NCI-H2081 (cell line): ENCODE results near the gene HPS5.
"Not testable (repeated sequence)": the region's sequence is repeated elsewhere in the genome, so short reads cannot be mapped to it uniquely, and the experiment has no call there.

ENCODE experiments used
- DNase-seq, 2 experiments: peaks; one replicate each; lab custom pipeline; 2025; lab: John Stamatoyannopoulos, UW

Gene HPS5

DNA sequence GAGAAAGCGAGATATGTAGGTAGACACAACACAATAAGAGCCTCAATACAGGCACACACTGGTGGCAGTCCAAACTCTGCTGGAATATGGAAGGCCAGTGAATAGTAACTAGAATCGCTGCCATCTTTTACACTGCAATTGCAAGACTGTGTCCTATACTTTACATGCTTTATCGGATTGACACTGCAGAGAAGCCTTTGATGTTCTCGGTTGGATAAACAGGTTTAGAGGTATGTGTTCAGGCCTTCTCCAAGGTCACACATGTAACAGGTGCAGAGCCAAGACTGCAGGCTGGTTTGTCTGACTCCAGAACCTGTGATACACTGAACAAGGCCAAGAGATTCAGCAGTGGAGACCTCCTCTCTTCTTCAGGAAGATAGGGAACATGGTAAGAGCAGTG, 50.7 kb downstream of the HPS5 start:
- DNase-seq = no peak

DNA sequence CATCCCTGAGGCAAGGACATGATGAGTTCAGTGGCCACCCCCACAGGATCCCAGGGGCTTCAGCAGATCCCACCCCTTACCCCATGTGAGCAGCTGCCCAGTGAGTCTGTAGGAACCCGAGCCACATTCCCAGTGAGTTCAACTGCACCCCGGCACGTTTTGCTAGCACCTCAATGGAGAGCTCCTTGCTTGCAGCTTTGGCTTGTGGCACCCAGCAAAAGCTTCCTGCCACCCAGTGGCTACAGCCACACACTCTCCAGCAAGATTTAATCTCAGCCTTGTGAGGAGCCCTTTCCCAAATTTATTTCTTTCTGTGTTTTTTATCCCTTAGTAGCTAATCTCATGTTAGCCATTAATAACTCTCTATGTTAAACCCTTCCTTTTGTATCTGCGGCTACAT, 51.8 kb downstream of the HPS5 start:
- DNase-seq = no peak

DNA sequence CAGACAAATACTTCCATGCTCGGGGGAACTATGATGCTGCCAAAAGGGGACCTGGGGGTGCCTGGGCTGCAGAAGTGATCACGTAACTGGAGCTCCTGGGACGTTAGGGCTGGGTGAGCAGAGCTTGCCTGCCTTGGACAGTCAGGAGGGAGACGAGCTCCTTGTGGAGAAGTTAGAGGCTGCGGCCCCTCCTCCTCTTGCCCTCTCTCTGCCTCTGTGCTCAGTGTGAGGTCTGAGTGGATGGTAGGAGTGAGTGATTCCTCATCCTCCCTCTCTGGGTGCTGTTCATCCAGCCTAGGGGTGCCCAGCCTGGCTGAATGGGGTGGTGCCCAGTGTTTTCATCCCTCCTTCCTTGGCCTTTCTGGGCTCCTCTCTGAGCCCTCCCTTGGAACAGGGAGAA, 52.7 kb downstream of the HPS5 start:
- DNase-seq = not testable (repeated sequence)

DNA sequence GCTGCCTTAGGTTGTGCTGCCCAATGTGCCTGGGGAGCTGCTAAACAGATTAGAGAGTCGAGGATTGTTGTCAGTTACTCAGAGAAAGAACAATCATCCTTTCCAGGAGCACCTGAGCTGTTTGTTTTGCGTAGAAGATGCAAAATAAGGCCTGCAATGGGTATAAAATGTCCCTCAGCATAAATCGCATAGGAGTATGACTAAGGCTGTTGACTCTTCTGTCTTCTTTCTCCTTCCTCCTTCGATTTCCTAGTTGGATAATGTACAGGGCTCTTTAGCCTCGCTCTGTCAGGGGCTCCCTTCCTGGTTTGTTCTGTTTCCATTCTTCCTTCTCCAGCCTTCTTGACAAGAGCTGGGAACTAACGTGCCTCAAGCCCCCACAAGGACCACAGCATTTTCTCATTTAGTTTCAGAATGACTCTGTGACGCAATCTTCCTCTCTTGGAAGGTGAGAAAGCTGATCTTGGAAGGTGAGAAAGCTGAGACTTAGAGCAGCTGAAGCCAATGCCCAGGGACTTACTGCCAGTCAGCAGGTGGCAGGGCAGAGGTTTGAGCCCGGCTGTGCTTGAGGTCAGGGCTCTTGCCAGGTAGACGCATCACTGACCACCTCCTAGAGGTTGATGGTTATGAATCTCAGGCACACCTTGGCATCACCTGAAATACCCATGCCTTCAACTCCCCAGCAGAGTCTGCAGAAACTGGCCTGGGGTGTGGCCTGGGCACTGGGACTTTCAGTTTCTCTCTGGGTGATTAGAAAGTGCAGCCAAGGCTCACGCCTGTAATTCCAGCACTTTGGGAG, 54.4 kb downstream of the HPS5 start:
- not testable (repeated sequence) for DNase-seq

DNA sequence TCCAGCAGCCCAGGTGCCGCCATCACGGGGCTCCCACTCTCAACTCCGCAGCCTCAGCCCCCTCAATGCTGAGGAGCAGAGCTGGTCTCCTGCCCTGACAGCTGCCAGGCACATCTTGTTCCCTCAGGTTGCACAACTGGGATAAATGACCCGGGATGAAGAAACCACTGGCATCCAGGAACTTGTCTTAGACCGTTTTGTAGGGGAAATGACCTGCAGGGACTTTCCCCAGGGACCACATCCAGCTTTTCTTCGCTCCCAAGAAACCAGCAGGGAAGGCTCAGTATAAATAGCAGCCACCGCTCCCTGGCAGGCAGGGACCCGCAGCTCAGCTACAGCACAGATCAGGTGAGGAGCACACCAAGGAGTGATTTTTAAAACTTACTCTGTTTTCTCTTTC, 56.0 kb downstream of the HPS5 start, which contains the start of gene SAA1:
Gene SAA1, plus strand, starts transcription at position 316 of the 400 bp plus-strand sequence. CDS start 624 bp downstream, outside the sequence.
- no peak for DNase-seq

DNA sequence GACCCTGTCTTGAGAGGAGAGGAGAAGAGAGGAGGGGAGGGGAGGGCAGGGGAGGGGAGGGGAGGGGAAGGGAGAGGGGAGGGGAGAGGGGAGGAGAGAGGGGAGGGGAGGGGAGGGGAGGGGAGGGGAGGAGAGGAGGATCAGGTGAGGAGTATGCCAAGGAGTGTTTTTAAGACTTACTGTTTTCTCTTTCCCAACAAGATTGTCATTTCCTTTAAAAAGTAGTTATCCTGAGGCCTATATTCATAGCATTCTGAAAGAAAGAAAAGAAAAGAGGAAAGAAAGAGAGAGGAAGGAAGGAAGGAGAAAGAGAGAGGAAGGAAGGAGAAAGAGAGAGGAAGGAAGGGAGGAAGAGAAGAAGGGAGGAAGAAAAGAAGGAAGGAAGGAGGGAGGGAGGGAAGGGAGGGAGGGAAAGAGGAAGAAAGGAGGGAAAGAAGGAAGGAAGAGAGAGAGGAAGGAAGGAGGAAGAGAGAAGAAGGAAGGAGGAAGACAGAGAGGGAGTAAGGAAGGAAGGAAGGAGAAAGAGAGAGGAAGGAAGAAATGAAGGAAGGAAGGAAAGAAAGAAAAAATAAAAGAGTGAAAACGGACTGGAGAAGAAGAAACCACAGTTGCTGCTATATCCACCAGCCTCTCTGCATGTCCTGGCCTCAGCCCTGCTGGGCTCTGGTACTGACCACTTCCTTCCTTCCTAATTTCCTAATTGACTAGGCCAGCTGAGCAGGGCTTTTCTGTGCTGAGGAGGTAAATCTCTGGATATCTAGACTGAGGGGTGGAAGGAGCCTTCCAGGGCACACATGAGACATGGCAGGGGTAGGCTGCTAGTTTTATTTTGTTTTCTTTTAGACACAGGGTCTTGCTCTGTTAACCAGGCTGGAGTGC, 57.0 kb downstream of the HPS5 start:
- no peak for DNase-seq

DNA sequence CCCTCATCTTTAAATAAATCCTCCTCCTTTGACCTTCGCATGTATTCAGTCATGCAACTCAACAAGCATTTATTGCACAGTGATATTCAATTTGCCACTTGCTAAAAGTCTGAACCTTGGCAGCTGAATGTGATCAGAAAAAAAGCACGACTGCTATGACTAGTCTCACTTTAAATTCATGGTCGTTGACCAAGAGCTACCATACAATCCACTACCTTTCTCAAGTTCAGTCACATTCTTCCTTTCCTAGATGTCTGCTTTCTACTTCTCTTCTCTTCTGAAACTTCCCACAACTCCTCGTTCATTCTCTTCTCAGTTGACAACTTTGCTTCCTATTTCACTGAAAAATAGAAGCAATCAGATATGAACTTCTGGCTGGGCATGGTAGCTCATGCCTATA, 57.9 kb downstream of the HPS5 start:
- DNase-seq = no peak

DNA sequence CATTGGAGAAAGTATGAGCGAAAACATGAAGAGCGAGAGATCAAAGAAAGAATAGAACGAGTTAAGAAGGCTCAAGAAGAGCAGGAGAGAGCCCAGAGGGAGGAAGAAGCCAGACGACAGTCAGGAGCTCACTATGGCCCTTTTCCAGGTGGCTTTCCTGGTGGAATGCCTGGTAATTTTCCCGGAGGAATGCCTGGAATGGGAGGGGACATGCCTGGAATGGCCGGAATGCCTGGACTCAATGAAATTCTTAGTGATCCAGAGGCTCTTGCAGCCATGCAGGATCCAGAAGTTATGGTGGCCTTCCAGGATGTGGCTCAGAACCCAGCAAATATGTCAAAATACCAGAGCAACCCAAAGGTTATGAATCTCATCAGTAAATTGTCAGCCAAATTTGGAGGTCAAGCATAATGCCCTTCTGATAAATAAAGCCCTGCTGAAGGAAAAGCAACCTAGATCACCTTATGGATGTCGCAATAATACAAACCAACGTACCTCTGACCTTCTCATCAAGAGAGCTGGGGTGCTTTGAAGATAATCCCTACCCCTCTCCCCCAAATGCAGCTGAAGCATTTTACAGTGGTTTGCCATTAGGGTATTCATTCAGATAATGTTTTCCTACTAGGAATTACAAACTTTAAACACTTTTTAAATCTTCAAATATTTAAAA, 59.1 kb downstream of the HPS5 start:
- not testable (repeated sequence) for DNase-seq

DNA sequence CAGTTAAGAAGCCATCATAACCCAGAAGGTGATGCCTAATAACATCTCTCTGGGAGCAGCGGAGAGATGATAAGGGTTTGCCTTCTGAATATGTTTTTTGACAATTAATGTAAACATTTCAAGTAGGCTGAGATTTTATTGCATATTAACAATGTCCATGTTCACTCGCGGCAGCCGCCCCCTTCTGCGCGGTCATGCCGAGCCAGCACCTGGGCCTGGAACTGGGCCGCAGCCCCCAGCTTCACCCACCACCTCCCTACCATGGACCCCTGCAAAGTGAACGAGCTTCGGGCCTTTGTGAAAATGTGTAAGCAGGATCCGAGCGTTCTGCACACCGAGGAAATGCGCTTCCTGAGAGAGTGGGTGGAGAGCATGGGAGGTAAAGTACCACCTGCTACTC, 60.2 kb downstream of the HPS5 start:
- no peak for DNase-seq

DNA sequence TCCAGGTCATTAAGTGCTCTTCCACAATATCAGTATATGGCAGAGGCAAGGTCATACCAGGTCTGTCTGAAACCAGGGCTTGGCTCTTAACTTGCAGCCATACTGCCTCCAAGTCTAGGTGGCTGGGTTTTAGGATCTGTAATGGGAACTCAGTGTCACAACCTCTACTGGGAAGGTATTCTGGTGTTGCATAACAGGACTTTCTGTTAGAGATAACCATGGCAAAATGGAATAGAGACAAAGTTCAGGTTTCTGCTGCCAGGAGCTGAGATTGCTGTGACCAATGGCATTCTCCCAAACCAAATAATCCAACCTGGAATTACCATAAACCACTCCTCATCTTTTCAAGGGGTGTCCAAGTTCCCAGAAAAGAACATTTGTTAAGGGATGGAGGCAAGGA, 62.7 kb downstream of the HPS5 start:
- no peak for DNase-seq

DNA sequence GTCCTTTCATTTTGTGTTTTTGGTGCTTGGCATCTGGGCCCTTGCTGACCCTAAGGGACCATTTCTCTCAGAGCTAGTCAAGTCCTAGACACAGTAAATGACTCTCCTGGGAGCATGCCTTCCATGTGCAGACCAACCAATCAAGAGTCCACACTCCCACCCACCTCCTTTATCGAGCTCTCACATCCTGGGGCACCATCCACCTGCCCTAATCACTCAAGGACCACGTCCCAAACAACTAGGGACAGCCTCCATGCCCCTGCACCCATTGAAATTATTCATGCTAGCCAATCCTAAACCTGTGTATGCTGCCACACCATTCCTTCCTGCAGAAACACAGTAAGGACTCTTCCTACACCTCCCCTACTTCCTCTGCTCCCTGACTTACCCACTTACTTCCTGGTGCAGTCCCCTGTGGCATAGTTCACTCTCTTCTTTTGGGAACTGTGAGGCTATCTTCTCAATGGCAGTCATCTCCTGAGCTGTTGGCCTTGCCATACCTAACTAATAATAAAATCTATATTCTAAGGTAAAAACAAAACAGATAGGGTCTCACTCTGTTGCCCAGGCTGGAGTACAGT, 67.1 kb downstream of the HPS5 start:
- DNase-seq = no peak

DNA sequence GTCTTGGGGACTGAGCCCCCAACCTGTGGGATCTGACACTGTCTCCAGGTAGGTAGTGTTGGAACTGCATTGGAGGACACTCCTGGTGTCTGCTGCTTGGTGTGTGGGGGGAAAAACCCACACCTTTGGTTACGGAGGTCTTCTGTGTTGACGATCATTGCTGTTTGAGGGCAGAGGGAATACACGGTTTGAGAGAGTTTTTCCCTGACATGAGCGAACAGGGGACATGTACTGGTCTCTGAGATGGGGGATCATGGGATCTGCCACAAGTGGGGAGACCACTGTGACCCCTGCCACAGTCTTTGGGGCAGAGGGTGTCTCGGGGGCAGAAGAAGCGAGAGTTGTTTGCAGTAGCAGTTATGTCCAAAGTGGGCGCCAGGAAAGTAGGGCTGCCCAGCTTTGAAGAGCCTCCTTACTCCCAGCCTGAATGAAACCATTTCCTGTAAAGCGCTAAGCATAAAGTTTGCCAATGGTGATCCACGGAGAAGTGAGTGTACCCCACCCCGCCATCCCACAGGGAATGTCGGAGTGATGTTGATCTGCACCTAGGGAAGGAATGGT, 68.1 kb downstream of the HPS5 start:
- DNase-seq = no peak

DNA sequence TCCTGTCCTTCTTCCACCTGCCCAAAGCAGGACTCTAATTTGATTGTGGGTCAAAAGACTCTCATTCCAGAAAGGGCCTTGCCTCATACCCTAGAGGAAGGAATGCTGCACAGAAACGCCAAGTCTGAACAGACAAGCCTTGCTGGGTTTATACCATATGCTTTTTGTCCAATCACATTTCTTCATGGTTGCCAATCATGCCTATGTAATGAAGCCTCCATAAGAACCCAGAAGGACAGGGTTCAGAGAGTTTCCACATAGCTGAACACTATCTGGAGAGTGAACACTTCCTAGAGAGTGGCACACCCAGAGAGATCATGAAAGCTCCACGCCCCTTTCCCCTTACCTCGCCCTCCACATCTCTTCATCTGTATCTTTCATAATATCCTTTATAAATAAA, 68.7 kb downstream of the HPS5 start:
- no peak for DNase-seq

DNA sequence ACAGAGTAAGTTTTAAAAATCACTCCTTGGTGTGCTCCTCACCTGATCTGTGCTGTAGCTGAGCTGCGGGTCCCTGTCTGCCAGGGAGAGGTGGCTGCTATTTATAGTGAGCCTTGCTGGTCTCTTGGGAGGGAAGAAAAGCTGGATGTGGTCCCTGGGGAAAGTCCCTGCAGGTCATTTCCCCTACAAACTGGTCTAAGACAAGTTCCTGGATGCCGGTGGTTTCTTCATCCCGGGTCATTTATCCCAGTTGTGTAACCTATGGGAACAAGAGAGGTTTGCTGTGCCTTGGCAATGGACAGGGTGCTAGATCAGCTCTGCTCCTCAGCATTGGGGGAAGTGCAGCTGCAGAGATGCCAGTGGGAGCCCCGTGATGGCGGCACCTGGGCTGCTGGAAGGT, 73.4 kb downstream of the HPS5 start, which contains the start of gene SAA2:
Gene SAA2, minus strand, starts transcription at position 108 of the 400 bp plus-strand sequence. CDS start 657 bp downstream, outside the sequence.
- no peak for DNase-seq

DNA sequence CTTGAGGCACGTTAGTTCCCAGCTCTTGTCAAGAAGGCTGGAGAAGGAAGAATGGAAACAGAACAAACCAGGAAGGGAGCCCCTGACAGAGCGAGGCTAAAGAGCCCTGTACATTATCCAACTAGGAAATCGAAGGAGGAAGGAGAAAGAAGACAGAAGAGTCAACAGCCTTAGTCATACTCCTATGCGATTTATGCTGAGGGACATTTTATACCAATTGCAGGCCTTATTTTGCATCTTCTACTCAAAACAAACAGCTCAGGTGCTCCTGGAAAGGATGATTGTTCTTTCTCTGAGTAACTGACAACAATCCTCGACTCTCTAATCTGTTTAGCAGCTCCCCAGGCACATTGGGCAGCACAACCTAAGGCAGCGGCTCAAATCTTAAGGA, 74.8 kb downstream of the HPS5 start:
- not testable (repeated sequence) for DNase-seq

DNA sequence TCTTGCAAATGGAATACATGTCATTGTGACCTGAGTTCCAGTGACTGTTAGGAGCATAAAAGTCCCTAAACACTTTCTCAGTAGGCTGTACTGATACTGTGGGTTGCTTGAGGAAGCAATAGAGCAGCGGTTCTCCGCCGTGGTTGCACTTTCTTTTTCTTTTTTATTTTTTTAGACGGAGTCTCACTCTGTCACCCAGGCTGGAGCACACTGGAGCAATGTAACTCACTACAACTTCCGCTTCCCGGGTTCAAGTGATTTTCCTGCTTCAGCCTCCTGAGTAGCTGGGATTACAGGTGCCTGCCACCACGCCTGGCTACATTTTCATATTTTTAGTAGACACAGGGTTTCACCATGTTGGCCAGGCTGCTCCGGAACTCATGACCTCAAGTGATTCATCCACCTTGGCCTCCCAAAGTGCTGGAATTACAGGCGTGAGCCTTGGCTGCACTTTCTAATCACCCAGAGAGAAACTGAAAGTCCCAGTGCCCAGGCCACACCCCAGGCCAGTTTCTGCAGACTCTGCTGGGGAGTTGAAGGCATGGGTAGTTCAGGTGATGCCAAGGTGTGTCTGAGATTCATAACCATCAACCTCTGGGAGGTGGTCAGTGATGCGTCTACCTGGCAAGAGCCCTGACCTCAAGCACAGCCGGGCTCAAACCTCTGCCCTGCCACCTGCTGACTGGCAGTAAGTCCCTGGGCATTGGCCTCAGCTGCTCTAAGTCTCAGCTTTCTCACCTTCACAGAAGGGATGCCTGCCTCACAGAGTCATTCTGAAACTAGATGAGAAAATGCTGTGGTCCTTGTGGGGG, 75.4 kb downstream of the HPS5 start:
- DNase-seq = not testable (repeated sequence)

DNA sequence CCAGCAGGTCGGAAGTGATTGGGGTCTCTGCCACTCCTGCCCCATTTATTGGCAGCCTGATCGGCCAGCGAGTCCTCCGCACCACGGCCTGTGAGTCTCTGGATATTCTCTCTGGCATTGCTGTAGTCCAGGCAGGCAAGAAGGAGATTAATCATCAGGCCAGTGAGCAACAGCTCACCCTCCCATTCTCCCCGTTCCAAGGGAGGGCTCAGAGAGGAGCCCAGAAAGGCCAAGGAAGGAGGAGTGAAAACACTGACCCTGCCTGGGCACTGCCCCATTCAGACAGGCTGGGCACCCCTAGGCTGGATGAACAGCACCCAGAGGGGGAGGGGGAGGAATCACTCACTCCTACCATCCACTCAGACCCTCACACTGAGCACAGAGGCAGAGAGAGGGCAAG, 76.5 kb downstream of the HPS5 start:
- DNase-seq = no peak

DNA sequence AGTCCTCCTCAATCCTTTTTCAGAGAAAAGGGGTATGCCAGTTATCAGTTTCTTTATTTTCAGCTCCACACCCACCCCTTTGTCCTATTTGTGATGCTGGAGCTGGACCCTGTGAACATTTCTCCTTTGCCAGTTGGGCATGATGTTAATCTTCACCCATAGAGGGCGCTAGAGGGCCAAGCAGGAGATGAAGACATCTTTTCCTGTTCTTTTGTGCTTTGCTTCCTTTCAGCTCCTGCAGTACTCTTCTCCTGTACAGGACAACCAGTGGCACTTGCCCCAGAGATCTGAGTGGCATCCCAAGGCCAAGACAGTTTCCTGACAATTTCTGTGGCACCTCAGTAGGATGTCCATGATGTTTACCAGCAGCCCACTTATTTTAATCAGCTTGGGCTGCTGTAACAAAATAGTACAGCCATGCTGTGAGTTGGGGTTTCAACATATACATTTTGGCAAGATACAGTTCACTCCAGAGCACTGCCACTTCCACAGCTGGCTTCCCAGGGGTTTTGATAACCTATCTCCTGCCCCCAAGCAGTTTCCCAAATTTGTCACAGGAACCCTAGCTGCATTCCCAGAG, 78.1 kb downstream of the HPS5 start:
- DNase-seq = peak; percentile 19 to 49

DNA sequence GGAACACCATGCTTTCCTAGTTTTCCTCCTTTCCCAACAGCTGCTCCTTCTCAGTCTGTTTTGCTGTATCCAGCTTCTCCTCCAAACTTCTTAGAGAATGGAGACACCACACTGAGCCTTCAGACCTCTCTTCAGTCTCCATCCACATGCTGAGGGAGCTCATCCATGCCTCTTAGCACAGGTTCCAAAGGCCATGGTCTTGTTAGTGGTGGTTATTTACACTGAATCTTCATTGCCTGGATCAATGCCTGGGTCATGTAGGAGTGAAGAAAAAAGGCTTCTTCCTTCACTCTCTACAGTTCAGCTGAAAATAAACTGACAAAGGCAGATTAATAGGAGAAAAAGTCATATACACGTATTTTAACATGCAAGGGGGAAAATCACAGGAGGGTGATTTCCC, 82.3 kb downstream of the HPS5 start:
- DNase-seq = no peak

DNA sequence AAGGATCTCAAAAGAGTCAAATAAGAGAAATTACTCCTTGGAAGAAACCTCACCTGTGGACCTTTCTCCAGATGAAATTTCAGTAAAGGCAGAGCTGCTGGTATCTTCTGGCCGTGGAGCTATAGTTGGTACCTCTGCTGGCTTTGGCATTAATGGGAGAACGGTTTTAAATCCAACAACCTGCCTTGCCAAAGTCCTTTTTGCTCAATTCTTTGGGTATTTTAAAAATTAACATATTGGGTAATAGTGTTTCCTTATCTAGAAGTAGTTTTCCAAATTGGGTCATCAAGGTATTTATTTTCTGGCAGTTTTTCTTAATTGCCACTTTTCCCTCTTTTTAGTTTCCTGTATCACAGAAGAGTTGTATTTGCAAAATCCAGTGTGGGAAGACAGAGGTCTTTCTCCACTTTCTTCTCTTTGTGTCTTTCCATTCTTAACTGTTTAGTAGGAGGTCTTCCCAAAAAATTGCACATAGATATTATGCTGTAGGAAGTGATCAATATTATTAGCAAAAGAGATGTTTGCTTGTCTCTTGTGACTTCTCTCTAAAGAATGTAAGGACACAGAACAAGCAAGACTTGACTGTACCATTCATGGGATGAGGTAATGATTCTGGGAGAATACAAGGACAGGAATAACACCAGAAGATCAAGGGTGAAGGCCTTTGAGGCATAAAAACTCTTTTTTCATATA, 85.1 kb downstream of the HPS5 start, which contains the start of gene SAA4:
Gene SAA4, minus strand, starts transcription at position 139 of the 693 bp plus-strand sequence. CDS start 876 bp downstream, outside the sequence.
- DNase-seq = no peak
